Uterine smooth muscle cell (primary cell): ENCODE measurements around the gene CYP11A1. TPM values are rescaled to one million over a fixed set of nuclear protein-coding genes. Genes with fewer than 3 reads are reported as not detected.

Source experiments
- total RNA-seq: library from RNA; depleted of rRNA; stranded (reverse); fragments of >200 nt; gene quantifications from 2 replicates; pipeline ENCODE4 v1.2.3, GENCODE V29; 2014

CYP11A1 gene
- under 0.01 and 0.11 TPM in 2 replicates for total RNA-seq

DNA sequence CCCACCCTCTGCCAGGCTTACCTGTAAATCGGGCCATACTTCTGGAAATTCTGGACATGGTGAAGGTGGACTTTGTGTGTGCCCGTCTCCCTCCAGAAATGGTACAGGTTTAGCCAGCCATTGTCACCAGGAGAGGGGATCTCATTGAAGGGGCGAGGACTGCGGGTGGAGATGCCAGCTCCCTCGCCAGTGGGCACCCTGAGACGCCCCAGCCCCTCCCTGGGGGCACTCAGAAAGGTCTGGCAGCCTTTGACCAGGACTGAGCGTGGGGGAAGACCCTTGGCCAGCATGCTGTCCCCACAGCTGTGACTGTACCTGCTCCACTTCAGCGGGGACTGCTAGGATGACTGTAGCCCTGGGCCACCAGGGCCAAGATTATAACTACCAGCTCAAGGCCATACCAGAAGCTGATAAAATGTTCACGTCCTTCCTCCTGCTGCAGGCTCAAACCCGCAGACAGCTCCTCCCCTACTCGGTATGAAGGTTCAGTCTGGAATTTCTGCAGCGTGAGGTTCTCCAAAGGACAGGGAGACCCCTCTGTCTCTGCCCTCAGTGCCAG is at the start of gene CYP11A1:
CYP11A1 (minus strand) TSS at position 351 of the 559 bp plus-strand sequence; CDS start at position 290, 61 bp downstream.

Other genes starting within 250 kb of the CYP11A1 start
- under 0.01 and 0.25 TPM in 2 replicates for gene ISLR2, start 237.1 kb downstream of the CYP11A1 start, total RNA-seq
- gene ISLR, start 193.9 kb downstream of the CYP11A1 start, total RNA-seq, result 30.2 and 39.7 TPM in 2 replicates
- 3.9 and 4.5 TPM in 2 replicates for gene STRA6, start 164.9 kb downstream of the CYP11A1 start, total RNA-seq
- 0.12 and 0.22 TPM in 2 replicates for gene CCDC33, start 131.3 kb downstream of the CYP11A1 start, total RNA-seq
- gene SEMA7A, start 66.3 kb upstream of the CYP11A1 start, total RNA-seq, result 49.2 and 135 TPM in 2 replicates
- gene UBL7, start 93.5 kb upstream of the CYP11A1 start, total RNA-seq, result 29.5 and 34.6 TPM in 2 replicates
- gene ARID3B, start 173.6 kb upstream of the CYP11A1 start, total RNA-seq, result 1.4 and 1.5 TPM in 2 replicates
- gene CLK3, start 248.2 kb upstream of the CYP11A1 start, total RNA-seq, result 57.1 and 60.5 TPM in 2 replicates